Aorta (tissue), 5 donors: ENCODE measurements around the gene PRDM15. TPM values are rescaled to one million over a fixed set of nuclear protein-coding genes. Genes with fewer than 3 reads are reported as not detected.

Source experiments
- ATAC-seq: fragments of 200-7000 bp; cut with Tn5 transposase; one replicate; pipeline ENCODE4 v1.9.1; 2022; ENCODE audit warnings: moderate library complexity; ENCODE audit not compliant: low FRiP score
- DNase-seq, 2 donors: peaks; one replicate each; pipeline ENCODE4 v3.0.0-alpha.2; 2020
- H3K27ac ChIP-seq, 2 donors: one replicate each; pipeline ENCODE4 v1.5.1; 2013; ENCODE audit warnings: low read length in 2 of 2, mild to moderate bottlenecking in 2 of 2, moderate library complexity in 2 of 2, control low read depth in 1 of 2, inconsistent platforms in 1 of 2, low read depth in 1 of 2
- H3K27me3 ChIP-seq, 2 donors: one replicate each; pipeline ENCODE4 v1.6.1; 2013; ENCODE audit warnings: control low read depth in 1 of 2, low read length in 1 of 2, mild to moderate bottlenecking in 1 of 2, moderate library complexity in 1 of 2; ENCODE audit not compliant: insufficient read depth in 2 of 2, control insufficient read depth in 1 of 2
- H3K36me3 ChIP-seq, 2 donors: one replicate each; pipeline ENCODE4 v1.6.1; 2013; ENCODE audit warnings: control low read depth in 1 of 2, low read length in 1 of 2, mild to moderate bottlenecking in 1 of 2; ENCODE audit not compliant: insufficient read depth in 2 of 2, control insufficient read depth in 1 of 2
- H3K4me1 ChIP-seq, 2 donors: one replicate each; pipeline ENCODE4 v1.6.1; 2013; ENCODE audit warnings: low read length in 2 of 2, control low read depth in 1 of 2, mild to moderate bottlenecking in 1 of 2, moderate library complexity in 1 of 2; ENCODE audit not compliant: insufficient read depth in 2 of 2, control insufficient read depth in 1 of 2
- H3K4me3 ChIP-seq, 2 donors: one replicate each; pipeline ENCODE4 v1.5.1; 2013; ENCODE audit warnings: low read length in 2 of 2, control low read depth in 1 of 2, mild to moderate bottlenecking in 1 of 2
- H3K9me3 ChIP-seq: one replicate; pipeline ENCODE4 v1.6.1; 2013; ENCODE audit warnings: mild to moderate bottlenecking, low read length; ENCODE audit not compliant: control insufficient read depth
- WGBS, 2 donors: extraction: QIAGEN DNeasy Blood & Tissue Kit; methylation state at CpG; one replicate each; pipeline ENCODE4 v1.1.7; 2013; 5-methylcytosine and 5-hydroxymethylcytosine counted together
- intact Hi-C, 2 donors: fragments of 100-400 bp; cut with DNase I; formaldehyde crosslinking; loops; one replicate each; pipeline versions ENCODE4 v1.14.2 to v1.15.0; 2022
- polyA plus RNA-seq, 2 donors: library from polyadenylated mRNA; stranded (reverse); fragments of 200-250 nt; gene quantifications; one replicate each; pipeline ENCODE4 v1.2.3, GENCODE V29; 2013
- total RNA-seq, 2 donors: library from RNA; stranded (reverse); fragmentation: NEBNext Ultra II Directional; extraction: Animal tissue kit (Norgen Biotek cat#: 25700); gene quantifications; one replicate each; pipeline ENCODE4 v1.2.1, GENCODE V29; 2021
- donor health status: healthy with polysubstance abuse.
- donor health status: Bipolar disorder and iron deficiency.
- donor health status: DM: no; HTN: no; CAD: no.
- donor health status: DM: no; HTN: no; CAD: no.
- donor health status: DM: yes; HTN: yes; CAD: no.

PRDM15 gene
- total and polyA plus RNA-seq, 4 donors: 2.6 to 11.5 (median 7.5) TPM

- ATAC-seq (peak; percentile 77), DNase-seq (peak in 1 of 2 donors; percentile 88)
- no peaks in the 10 kb centered on the region for H3K27me3 ChIP-seq
- no peak overlapping the region for H3K4me3 ChIP-seq
- intact Hi-C loops: no loop called here
- no peaks in the 10 kb centered on the region for H3K9me3 ChIP-seq
- H3K4me1 ChIP-seq: peaks cover 2% of the 10 kb centered on the region in 2 donors
- no peaks in the 10 kb centered on the region for H3K36me3 ChIP-seq
- WGBS, 2 donors: 12% methylated on average over 7 of the region's 7 CpGs
- H3K27ac ChIP-seq: peak overlapping the region; percentile 33 to 93
Measured at GRCh38 chr21:41923631-41924367, 44.7 kb upstream of the PRDM15 start.

- ATAC-seq (no peak), DNase-seq (no peak)
- Histone ChIP-seq H3K4me3 (no peak overlapping the region), H3K36me3 (no peaks in the 10 kb centered on the region), H3K4me1 (peaks cover 2% of the 10 kb centered on the region in 2 donors), H3K27me3 (no peaks in the 10 kb centered on the region), H3K9me3 (no peaks in the 10 kb centered on the region), H3K27ac (peak overlapping the region; percentile 33 to 42)
- intact Hi-C loops: no loop called here
- 29 to 34% methylated on average over 8 of the region's 8 CpGs for WGBS, 2 donors
Measured at GRCh38 chr21:41923186-41923585, 44.0 kb upstream of the PRDM15 start.

- intact Hi-C loops: no loop called here
- Histone ChIP-seq H3K27ac (no peak overlapping the region), H3K36me3 (peaks cover 0 to 3% of the 10 kb centered on the region in 2 donors), H3K4me3 (no peak overlapping the region), H3K27me3 (no peaks in the 10 kb centered on the region), H3K4me1 (peaks cover 2% of the 10 kb centered on the region in 2 donors), H3K9me3 (no peaks in the 10 kb centered on the region)
- WGBS, 2 donors: 83 to 92% methylated on average over 7 of the region's 7 CpGs
- ATAC-seq: no peak
- no peak for DNase-seq
Measured at GRCh38 chr21:41921021-41921420, 41.9 kb upstream of the PRDM15 start.

DNA sequence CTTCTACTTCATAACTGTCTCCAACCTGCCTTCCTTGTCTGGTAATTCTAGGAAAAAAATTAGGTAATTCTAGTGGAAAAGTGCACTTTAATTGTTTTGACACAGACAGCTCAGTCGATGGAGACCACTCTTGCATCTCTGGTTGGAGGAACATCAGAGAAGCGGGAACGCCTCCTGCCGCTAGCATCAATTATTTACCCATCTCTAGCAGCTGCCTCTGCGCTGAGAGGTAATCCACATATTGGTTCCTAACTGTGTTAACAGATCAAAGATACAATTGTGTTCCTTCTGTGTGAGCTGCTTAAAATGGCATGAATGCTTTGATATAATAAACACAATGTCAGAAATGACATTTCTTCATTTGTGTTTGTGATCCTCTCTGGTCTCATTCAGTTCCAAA is 41.3 kb upstream of the PRDM15 start:
- H3K4me1 ChIP-seq: no peaks in the 10 kb centered on the region
- 86 to 93% methylated on average over 5 of the region's 5 CpGs for WGBS, 2 donors
- H3K36me3 ChIP-seq: peaks cover 0 to 3% of the 10 kb centered on the region in 2 donors
- intact Hi-C loops: no loop called here
- ATAC-seq (no peak), DNase-seq (no peak)
- no peaks in the 10 kb centered on the region for H3K27me3 ChIP-seq
- H3K27ac ChIP-seq: no peak overlapping the region
- no peaks in the 10 kb centered on the region for H3K9me3 ChIP-seq
- no peak overlapping the region for H3K4me3 ChIP-seq

- Histone ChIP-seq H3K27me3 (no peaks in the 10 kb centered on the region), H3K27ac (no peak overlapping the region), H3K36me3 (peaks cover 0 to 3% of the 10 kb centered on the region in 2 donors), H3K9me3 (no peaks in the 10 kb centered on the region), H3K4me1 (no peaks in the 10 kb centered on the region), H3K4me3 (no peak overlapping the region)
- no peak for ATAC-seq
- no peak for DNase-seq
- 92 to 95% methylated on average over 15 of the region's 15 CpGs for WGBS, 2 donors
- intact Hi-C loops: no loop called here
Measured at GRCh38 chr21:41919666-41920398, 40.7 kb upstream of the PRDM15 start.

- ATAC-seq (no peak), DNase-seq (no peak)
- Histone ChIP-seq H3K27ac (no peak overlapping the region), H3K36me3 (peaks cover 0 to 3% of the 10 kb centered on the region in 2 donors), H3K4me3 (no peak overlapping the region), H3K9me3 (no peaks in the 10 kb centered on the region), H3K4me1 (no peaks in the 10 kb centered on the region), H3K27me3 (no peaks in the 10 kb centered on the region)
- intact Hi-C loops: no loop called here
- WGBS, 2 donors: 94 to 96% methylated on average over 15 of the region's 15 CpGs
Measured at GRCh38 chr21:41918561-41919358, 39.6 kb upstream of the PRDM15 start.

GRCh38 chr21:41917531-41917930 is 38.4 kb upstream of the PRDM15 start:
- Histone ChIP-seq H3K9me3 (no peaks in the 10 kb centered on the region), H3K4me3 (no peak overlapping the region), H3K27me3 (no peaks in the 10 kb centered on the region), H3K4me1 (no peaks in the 10 kb centered on the region), H3K27ac (no peak overlapping the region), H3K36me3 (peaks cover 0 to 3% of the 10 kb centered on the region in 2 donors)
- DNase-seq (peak in 1 of 2 donors; percentile 22), ATAC-seq (no peak)
- intact Hi-C loops: no loop called here
- 87 to 94% methylated on average over 4 of the region's 4 CpGs for WGBS, 2 donors

DNA sequence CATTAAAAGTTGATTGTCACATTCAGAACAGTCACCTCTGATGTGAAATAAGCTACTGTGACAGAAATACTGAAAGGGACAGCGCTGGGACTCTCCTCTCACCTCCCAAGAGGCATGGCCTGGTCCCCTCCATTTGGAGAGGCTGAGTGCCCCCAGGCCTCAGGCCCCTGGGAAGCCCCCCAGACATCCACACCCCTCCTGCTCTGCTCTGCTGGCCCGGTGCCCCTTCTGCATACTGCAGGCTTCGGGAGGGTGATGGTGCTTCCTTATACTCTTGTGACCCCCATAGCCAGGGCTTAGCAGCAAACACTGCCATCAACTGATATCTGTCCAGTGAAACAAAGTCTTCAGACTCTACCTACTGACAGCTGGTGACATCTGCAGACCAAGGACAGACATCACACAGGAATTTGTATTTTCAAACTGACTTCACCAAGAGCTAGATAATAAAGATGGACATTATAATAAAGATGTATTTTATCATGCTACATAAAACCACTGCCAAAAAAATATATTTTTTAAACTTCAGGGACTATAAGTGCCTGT is 37.8 kb upstream of the PRDM15 start:
- Histone ChIP-seq H3K27ac (no peak overlapping the region), H3K27me3 (no peaks in the 10 kb centered on the region), H3K36me3 (peaks cover 0 to 3% of the 10 kb centered on the region in 2 donors), H3K4me1 (no peaks in the 10 kb centered on the region), H3K9me3 (no peaks in the 10 kb centered on the region), H3K4me3 (no peak overlapping the region)
- 85 to 86% methylated on average over 3 of the region's 3 CpGs for WGBS, 2 donors
- intact Hi-C loops: no loop called here
- DNase-seq (peak in 1 of 2 donors; percentile 31), ATAC-seq (no peak)
